Fibroblast of peridontal ligament (primary cell): ENCODE measurements around the gene HIPK2.
"Not testable (repeated sequence)": the region's sequence is repeated elsewhere in the genome, so short reads cannot be mapped to it uniquely, and the experiment has no call there.

Source experiments
- DNase-seq: peaks from one replicate; pipeline ENCODE4 v3.0.0-alpha.2; 2010; ENCODE audit errors: extremely low read depth

Gene HIPK2

DNA sequence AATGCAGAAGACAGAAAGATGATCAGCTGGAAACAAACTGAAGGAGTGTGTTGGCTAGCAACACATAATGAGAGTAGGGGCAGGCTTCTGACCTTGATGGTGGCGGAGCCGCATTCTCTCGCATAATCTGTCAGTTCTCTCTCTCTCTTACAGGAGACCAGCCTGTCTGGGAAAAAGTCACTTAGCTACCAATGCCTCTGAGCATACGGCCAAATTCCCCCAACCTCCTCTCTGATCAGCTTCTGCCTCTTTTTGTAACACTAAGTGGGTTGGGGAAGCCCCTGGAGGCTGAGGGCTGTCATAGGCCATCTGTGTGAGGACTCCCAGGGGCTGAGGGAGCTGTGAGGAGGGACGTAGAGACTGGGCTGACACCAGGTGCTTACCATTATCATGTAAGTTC, 104.6 kb downstream of the HIPK2 start:
- DNase-seq = no peak

DNA sequence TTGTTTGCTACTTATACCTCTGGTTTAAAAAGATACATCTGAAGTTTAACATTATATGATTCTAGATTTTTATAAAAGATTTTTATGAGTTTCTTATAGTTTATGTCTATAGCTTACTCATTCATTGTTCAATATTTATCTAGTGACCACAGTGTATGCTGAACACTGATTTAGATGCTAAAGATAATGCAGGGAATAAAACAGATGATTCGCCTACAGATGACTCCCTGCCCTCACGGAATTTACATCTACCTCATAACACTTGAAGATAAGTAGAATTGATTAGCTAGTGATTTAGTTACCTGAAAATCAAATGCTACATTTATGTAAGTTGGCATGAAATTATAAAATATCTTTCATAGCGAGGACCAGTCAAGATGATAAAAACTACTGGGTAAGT, 105.8 kb downstream of the HIPK2 start:
- DNase-seq = no peak

DNA sequence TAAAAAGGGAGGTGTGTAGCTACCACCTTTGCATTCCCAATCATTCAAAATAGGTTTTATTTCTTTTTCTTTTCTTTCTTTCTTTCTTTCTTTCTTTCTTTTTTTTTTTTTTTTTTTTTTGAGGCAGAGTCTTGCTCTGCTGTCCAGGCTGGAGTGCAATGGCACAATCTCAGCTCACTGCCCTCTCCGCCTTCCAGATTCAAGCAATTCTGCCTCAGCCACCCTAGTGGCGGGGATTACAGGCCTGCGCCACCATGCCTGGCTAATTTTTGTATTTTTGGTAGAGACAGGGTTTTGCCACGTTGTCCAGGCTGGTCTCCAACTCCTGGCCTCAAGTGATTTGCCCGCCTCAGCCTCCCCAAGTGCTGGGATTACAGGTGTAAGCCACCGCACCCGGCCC, 107.1 kb downstream of the HIPK2 start:
- not testable (repeated sequence) for DNase-seq

DNA sequence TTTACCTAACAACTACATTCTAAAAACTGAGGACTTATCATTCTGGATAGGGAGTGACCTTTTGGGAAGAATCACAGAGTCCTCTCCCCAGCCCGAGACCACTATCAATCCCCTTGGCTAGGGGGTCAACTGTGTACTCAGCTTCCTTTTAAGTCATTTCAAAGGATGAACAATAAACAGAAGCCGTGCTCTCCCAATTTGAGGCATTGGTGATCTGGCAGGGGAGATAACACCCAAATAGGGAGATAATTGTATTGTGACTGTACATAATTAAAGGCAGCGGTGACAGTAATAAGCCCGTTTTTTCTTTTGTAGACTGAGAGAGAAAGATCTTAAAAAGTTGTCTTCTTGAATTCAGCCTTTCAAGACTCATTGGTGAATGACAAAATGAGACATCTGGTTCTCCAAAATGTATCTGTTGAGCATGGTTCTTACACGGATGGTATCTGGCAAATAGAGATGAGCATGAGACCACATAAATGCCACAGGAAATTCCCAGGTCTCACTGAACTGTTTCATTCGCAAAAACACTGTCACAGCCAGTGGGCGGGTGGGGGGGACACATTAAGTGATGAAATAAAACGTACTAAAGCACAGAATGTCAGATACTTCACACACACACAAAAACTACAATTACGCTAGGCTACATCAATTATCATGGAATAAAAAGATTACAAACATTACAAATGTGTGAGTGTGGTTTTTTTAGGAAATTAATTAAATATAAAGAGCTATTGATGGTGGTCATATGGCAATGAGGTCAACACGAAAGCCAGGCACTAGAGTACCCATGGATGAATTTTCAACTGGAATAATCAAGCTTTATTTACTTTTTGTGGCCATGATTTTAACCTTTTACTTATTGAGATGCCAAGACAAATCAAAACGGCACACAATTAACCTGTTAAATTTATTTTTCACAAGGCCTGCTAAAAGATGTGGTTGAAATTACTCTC, 108.4 kb downstream of the HIPK2 start:
- peak; percentile 24 for DNase-seq

- DNase-seq = no peak
Observed at GRCh38 chr7:139667377-139667776, 110.4 kb downstream of the HIPK2 start.

GRCh38 chr7:139666501-139666900, 111.3 kb downstream of the HIPK2 start:
- DNase-seq = no peak

- no peak for DNase-seq
Observed at GRCh38 chr7:139664434-139664833, 113.4 kb downstream of the HIPK2 start.

DNA sequence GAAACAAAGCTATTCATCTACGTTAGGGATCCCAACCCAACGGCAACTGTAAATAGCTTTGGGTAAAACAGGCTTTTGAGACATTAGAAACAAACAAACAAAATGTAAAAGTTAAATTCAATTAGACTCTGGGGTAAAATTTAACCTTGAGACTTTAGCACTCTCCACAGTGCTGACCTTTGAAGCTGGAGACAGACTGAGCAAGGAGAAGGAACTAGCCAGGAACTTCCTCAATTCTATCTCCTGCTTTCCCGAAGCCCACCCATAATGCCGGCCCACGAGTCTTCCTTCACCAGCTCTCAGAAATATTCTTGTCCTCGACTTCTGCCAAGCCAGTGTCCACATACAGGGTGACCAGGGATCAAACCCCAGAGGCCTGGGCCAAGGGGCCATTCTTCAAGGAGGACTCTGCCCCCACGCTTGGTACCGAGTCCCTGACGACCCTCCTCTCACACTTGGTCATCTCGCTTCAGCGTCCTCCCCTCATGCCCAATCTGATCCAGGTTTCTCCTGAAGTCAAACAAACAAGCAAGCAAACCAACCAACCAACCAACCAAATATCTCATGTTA, 114.1 kb downstream of the HIPK2 start:
- DNase-seq = no peak

GRCh38 chr7:139661903-139662302, 115.9 kb downstream of the HIPK2 start:
- DNase-seq = no peak

- DNase-seq = no peak
Observed at GRCh38 chr7:139661043-139661440, 116.8 kb downstream of the HIPK2 start.

- no peak for DNase-seq
Observed at GRCh38 chr7:139660317-139661042, 117.3 kb downstream of the HIPK2 start.

GRCh38 chr7:139659922-139660316, 117.9 kb downstream of the HIPK2 start:
- DNase-seq = no peak

DNA sequence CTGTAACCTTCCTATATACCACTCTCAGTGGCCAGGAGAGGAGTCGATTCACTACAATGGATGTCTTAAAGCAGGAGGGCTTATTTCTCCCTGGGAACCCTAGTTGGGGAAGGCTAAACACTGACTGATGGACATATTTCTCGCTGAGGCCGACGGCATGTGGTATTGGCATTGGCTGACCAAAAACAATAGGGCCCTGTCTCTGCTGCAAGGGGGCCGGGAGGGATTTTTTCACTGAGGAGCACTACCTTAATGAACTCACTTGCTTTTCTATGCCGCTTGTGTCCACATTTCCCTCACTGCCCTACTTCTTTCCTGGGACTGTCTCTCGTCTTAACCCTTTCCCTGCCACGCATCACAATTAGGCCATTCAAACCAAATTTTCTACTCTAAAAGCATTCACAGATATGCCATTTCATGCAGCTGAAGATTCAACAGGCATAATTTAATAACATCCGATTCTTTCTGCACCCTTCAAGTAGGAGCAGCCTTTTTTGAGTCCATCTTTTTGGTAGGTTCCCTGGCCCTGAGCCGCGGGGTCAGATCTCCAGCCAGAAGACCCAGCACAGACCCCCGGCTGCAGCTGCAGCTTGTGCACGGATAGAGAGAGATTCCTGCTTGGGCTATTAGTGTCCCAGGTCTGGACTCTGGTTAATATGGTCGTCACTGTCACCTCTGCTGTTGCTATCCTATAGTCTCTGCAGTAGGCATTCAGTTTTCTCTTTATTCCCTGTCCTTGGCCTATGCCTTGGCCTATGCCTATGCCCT, 118.7 kb downstream of the HIPK2 start:
- no peak for DNase-seq

DNA sequence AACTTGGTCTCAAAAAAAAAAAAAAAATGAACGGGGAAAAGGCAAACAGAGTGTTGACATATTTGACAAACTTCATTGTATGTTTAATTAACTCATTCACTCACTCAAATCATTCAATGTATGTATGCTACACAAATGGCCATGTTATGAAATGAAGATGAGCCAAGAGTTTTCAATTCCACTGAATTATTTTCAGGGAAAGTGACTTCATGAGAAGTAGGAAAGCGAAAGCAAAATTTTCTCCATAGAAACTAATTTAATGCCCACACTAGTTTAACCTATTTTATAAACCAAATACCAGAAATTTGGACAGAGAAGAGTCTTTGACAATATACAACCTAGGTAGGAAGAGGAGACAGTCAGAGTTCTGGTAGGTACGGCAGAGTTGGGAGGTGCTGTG, 119.5 kb downstream of the HIPK2 start:
- DNase-seq = peak; percentile 38

- DNase-seq = no peak
Observed at GRCh38 chr7:139657725-139658124, 120.1 kb downstream of the HIPK2 start.

DNA sequence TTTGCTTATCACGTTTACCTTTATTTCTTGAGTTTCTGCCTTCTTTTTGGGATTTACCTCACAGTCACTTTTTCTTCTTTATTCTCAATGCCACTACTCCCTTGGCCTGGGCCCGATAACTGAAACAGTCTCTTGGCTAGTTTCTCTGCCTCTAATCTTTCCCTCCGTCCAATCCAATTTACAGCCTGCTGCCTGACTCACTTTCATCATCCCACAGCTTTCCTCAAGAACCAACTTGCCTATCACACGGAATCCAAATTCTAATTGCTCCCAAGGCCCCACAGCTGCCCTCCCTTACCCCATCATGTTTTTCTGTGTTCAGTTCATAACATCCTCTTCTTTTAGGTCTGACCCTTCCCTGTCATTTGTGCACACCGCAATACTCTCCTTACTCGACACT, 121.4 kb downstream of the HIPK2 start:
- peak; percentile 66 for DNase-seq

DNA sequence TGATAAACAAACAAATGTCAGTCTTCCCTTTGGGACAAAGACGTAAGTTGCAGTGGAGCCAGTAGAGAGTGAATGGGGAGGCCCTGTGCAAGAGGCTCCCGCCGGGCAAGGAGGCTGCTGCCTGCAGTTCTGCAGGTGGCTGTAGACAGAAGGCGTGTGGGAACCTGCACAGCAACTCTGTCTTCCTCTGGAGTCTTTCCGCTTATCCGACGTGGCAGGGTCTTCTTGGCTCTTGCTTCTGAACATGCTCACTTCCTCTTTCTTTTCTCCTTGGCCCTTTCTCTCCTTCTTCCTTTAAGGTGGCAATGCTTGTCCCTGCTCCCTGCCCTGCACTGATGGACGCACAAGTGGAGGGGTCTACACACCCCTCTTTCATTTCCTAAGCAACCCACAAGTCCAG, 122.5 kb downstream of the HIPK2 start:
- DNase-seq = no peak

GRCh38 chr7:139654276-139655181, 123.3 kb downstream of the HIPK2 start:
- DNase-seq = no peak

DNA sequence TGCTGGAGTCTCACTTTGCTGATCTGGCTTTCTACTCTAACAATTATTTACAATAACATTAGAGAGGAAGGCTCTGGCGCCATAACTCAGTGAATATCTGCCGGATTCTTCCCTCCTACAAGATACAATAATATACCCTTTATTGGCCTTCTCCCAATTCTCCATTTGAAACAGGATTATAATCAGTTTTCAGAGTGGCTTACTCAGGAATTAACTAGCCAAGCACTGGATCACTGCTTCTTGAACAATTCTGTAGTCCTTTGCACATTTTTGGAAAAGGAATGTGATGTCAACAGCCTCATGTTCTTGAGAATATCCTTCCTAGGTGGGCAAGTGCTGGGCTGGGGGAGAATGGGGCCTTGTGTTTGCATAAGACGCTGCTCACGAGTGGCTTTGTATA, 125.9 kb downstream of the HIPK2 start:
- peak; percentile 36 for DNase-seq

GRCh38 chr7:139651308-139651707, 126.5 kb downstream of the HIPK2 start:
- no peak for DNase-seq
